SK-N-SH (cell line): ENCODE results near the gene SMYD2. TPM values are rescaled to one million over a fixed set of nuclear protein-coding genes. Genes with fewer than 3 reads are reported as not detected.
A peak's percentile ranks its signal among the peaks of the same experiment; 100 is the strongest.

ENCODE experiments used
- CTCF ChIA-PET: fragments of 300-600, 350-600 bp; formaldehyde crosslinking; extraction: SDS; loops from one replicate; lab custom pipeline; 2021; lab: Yijun Ruan, JAX
- POLR2A ChIA-PET: fragments of 350-600 bp; sonication (Branson Sonifier 250); formaldehyde crosslinking; extraction: SDS; loops from one replicate; lab custom pipeline; 2020; ENCODE audit warnings: antibody characterized with exemption, inconsistent platforms; lab: Yijun Ruan, JAX
- DNase-seq: peaks from one replicate; pipeline ENCODE4 v3.0.0; 2012
- H2AFZ ChIP-seq: fragments of 200-600 bp; sonication (generic); 2 replicates; pipeline ENCODE4 v1.8.1; 2016; ENCODE audit warnings: antibody characterized with exemption, mild to moderate bottlenecking, low read depth
- H3F3A ChIP-seq: fragments of 200-600 bp; sonication (generic); replicated peaks from 2 replicates; pipeline ENCODE3; 2016; ENCODE audit warnings: antibody characterized with exemption, mild to moderate bottlenecking; ENCODE audit not compliant: insufficient read depth
- H3K27ac ChIP-seq, 2 experiments: fragments of 200-500 bp in 1 of 2; fragments of 200-600 bp in 1 of 2; sonication (Bioruptor generic) in 1 of 2; sonication (generic), shearing (Covaris generic) in 1 of 2; 2 replicates each; pipeline versions ENCODE4 v1.5.1 to v1.6.1; 2014 to 2016; ENCODE audit warnings: low read depth in 2 of 2, inconsistent platforms in 1 of 2, low read length in 1 of 2, mild to moderate bottlenecking in 1 of 2, mixed read lengths in 1 of 2
- H3K27me3 ChIP-seq: fragments of 200-600 bp; sonication (generic), shearing (Covaris generic); 2 replicates; pipeline ENCODE4 v1.6.1; 2016; ENCODE audit warnings: mixed run types; ENCODE audit not compliant: insufficient read depth
- H3K36me3 ChIP-seq, 2 experiments: fragments of 200-500 bp in 1 of 2; fragments of 200-600 bp in 1 of 2; sonication (Bioruptor generic) in 1 of 2; sonication (generic) in 1 of 2; replicated peaks in 1 of 2; 2 replicates each; pipeline versions ENCODE3 to v1.5.1; 2014 to 2016; ENCODE audit warnings: low read length in 1 of 2, mild to moderate bottlenecking in 1 of 2; ENCODE audit not compliant: insufficient read depth in 2 of 2, control insufficient read depth in 1 of 2
- H3K4me1 ChIP-seq, 2 experiments: fragments of 200-500 bp in 1 of 2; fragments of 200-600 bp in 1 of 2; sonication (Bioruptor generic) in 1 of 2; sonication (generic), shearing (Covaris generic) in 1 of 2; 2 replicates each; pipeline versions ENCODE4 v1.5.1 to v1.6.1; 2014 to 2016; ENCODE audit warnings: low read depth in 1 of 2, low read length in 1 of 2, mixed run types in 1 of 2; ENCODE audit not compliant: insufficient read depth in 2 of 2, control insufficient read depth in 1 of 2
- H3K4me2 ChIP-seq: fragments of 200-600 bp; sonication (generic), shearing (Covaris generic); 2 replicates; pipeline ENCODE4 v1.6.1; 2017; ENCODE audit warnings: mixed run types
- H3K4me3 ChIP-seq, 2 experiments: fragments of 200-500 bp in 1 of 2; fragments of 200-600 bp in 1 of 2; sonication (Bioruptor generic) in 1 of 2; sonication (generic), shearing (Covaris generic) in 1 of 2; 2 replicates each; pipeline versions ENCODE4 v1.5.1 to v1.8.1; 2014 to 2016; ENCODE audit warnings: low read depth in 2 of 2, inconsistent platforms in 1 of 2, low read length in 1 of 2, mild to moderate bottlenecking in 1 of 2, mixed read lengths in 1 of 2, moderate library complexity in 1 of 2
- H3K79me2 ChIP-seq: fragments of 200-600 bp; sonication (generic); 2 replicates; pipeline ENCODE4 v1.8.1; 2017; ENCODE audit warnings: mild to moderate bottlenecking; ENCODE audit not compliant: insufficient read depth
- H3K9ac ChIP-seq: fragments of 200-600 bp; sonication (generic); 2 replicates; pipeline ENCODE4 v1.6.1; 2017; ENCODE audit warnings: mixed run types
- H3K9me2 ChIP-seq: fragments of 200-600 bp; sonication (generic); 2 replicates; pipeline ENCODE4 v1.6.1; 2017; ENCODE audit warnings: mixed run types
- H3K9me3 ChIP-seq: fragments of 200-600 bp; sonication (generic); 2 replicates; pipeline ENCODE4 v1.6.1; 2017; ENCODE audit warnings: mixed run types, mild to moderate bottlenecking, moderate library complexity
- H4K20me1 ChIP-seq: fragments of 200-600 bp; sonication (generic); 2 replicates; pipeline ENCODE4 v1.6.1; 2017; ENCODE audit warnings: mild to moderate bottlenecking, mixed run types; ENCODE audit not compliant: insufficient read depth
- ELF1 ChIP-seq: IDR thresholded peaks from 2 replicates; pipeline ENCODE4 v1.4.0; 2012
- EZH2phosphoT487 ChIP-seq: fragments of 200-600 bp; sonication (generic); IDR thresholded peaks from 2 replicates; pipeline ENCODE4 v1.6.1; 2017; ENCODE audit warnings: low read depth, mixed run types, mild to moderate bottlenecking, antibody characterized with exemption, moderate library complexity, borderline replicate concordance
- FOSL2 ChIP-seq: IDR thresholded peaks from 2 replicates; pipeline ENCODE4 v1.4.0; 2012; ENCODE audit warnings: low read depth, mild to moderate bottlenecking, moderate library complexity, borderline replicate concordance
- FOXJ3 ChIP-seq: sonication (generic); formaldehyde crosslinking; IDR thresholded peaks from 2 replicates; pipeline ENCODE4 v1.5.1; 2020; ENCODE audit warnings: mild to moderate bottlenecking, missing genetic modification reagents
- FOXM1 ChIP-seq: IDR thresholded peaks from 2 replicates; pipeline ENCODE4 v1.4.0; 2012; ENCODE audit warnings: low read depth, mild to moderate bottlenecking
- GABPA ChIP-seq: IDR thresholded peaks from 2 replicates; pipeline ENCODE4 v1.4.0; 2012; ENCODE audit warnings: low read depth, mild to moderate bottlenecking
- GATA2 ChIP-seq: sonication (generic); formaldehyde crosslinking; IDR thresholded peaks from 2 replicates; pipeline ENCODE4 v1.5.0; 2020; ENCODE audit warnings: mild to moderate bottlenecking, missing genetic modification reagents
- MEF2A ChIP-seq: IDR thresholded peaks from 2 replicates; pipeline ENCODE4 v1.4.0; 2012; ENCODE audit warnings: low read depth, borderline replicate concordance
- NFIC ChIP-seq: IDR thresholded peaks from 2 replicates; pipeline ENCODE4 v1.4.0; 2012; ENCODE audit warnings: borderline replicate concordance
- NRF1 ChIP-seq: IDR thresholded peaks from 2 replicates; pipeline ENCODE4 v1.6.1; 2012; ENCODE audit warnings: low read depth, mild to moderate bottlenecking, low read length
- RAD21 ChIP-seq: IDR thresholded peaks from 2 replicates; pipeline ENCODE4 v1.6.1; 2012; ENCODE audit warnings: mild to moderate bottlenecking, low read length
- RCOR1 ChIP-seq: fragments of 150-350 bp; IDR thresholded peaks from 2 replicates; pipeline ENCODE4 v1.6.1; 2017; ENCODE audit warnings: antibody characterized with exemption, low read length
- RFX5 ChIP-seq: IDR thresholded peaks from 2 replicates; pipeline ENCODE4 v1.6.1; 2012; ENCODE audit warnings: mild to moderate bottlenecking, improper control_type of control experiment, low read length
- RXRA ChIP-seq: IDR thresholded peaks from 2 replicates; pipeline ENCODE4 v1.4.0; 2012; ENCODE audit warnings: low read depth, mild to moderate bottlenecking, borderline replicate concordance
- TCF12 ChIP-seq: IDR thresholded peaks from 2 replicates; pipeline ENCODE4 v1.4.0; 2012
- YY1 ChIP-seq: IDR thresholded peaks from 2 replicates; pipeline ENCODE4 v1.4.0; 2012; ENCODE audit warnings: low read depth, mild to moderate bottlenecking
- WGBS: methylation state at CpG from one replicate; pipeline ENCODE4 v1.1.6; 2017; ENCODE audit warnings: low lambda C conversion rate; 5-methylcytosine and 5-hydroxymethylcytosine counted together
- polyA plus RNA-seq, 3 experiments: library from polyadenylated mRNA; depleted of rRNA; stranded (reverse); fragments of >200 nt; gene quantifications; 2 replicates each; pipeline ENCODE4 v1.2.3, GENCODE V29; 2012
- TF ChIP-seq, protein P1 (sequence below): IDR thresholded peaks from 2 replicates; pipeline ENCODE4 v1.4.0; 2012; ENCODE audit warnings: low read depth, borderline replicate concordance

SMYD2 gene
- polyA plus RNA-seq, 1 of the 3 experiments (the other 2 are of a cell fraction) = 23.1 TPM

DNA sequence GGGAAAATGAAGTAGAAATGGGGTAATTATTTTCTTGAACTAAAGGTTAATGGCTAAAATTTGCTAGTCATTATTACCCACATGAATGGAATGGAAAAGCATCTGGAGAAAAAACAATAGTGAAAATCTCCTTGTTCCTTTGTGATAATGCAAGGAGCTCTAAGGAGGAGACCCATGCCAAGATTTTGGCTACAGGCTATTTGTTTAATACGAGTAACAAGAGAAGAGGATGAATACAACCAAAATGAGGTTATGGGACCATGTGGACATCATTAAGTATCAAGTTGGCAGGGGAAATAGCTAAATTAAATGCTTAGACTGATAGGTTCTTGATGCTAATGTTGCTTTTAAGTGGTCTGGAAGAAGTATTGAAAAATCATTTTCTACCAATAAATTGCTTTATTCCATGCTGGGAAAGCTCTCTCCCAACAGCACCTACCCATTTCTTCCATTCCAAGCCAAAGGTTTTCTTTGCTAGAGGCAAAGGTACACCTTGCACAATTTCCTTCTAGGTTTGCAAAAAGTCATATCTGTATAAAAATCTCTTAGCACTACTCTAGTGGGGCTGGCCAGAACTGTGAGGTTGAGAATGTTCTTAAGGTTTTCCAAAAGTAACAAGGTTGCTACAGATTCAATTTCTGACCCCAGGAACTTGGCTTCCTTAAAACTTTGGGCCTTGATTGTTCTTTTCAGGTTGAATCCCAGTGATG, 100.2 kb downstream of the SMYD2 start:
- Histone ChIP-seq H3K27ac (0 out of 4 replicates have a peak overlapping the region, but pooled peaks of 1 of the 2 experiments have one; percentile 5), H3K4me1 (peaks cover 0 to 5% of the 10 kb centered on the region in 2 experiments; a peak in 2 of 4 replicates), H3K27me3 (no peaks in the 10 kb centered on the region), H3K79me2 (peaks cover 65% of the 10 kb centered on the region), H4K20me1 (peaks cover 6% of the 10 kb centered on the region; the same call in 1 of the 2 replicates), H3K9ac (no peak overlapping the region), H3K4me2 (no peak overlapping the region)
- POLR2A ChIA-PET = no interaction called here
- CTCF ChIA-PET = interaction anchor here (1.5 kb wide), 1 partner anchor 204 kb away, joined by 4 read pairs; no protein-coding TSS in a partner anchor
- no peak for TF ChIP-seq GABPA
- no peak for TF ChIP-seq MEF2A
- no peak for TF ChIP-seq EZH2phosphoT487
- no peak for TF ChIP-seq RAD21
- TF ChIP-seq FOSL2 = no peak
- no peak for TF ChIP-seq NFIC
- TF ChIP-seq GATA2 (CRISPR knock-in tag) = no peak
- no peak for TF ChIP-seq RFX5
- no peak for TF ChIP-seq ELF1
- TF ChIP-seq RCOR1 = no peak
- TF ChIP-seq, all 33 proteins: peak for 0
- Histone ChIP-seq H3K36me3 (peaks cover 55 to 75% of the 10 kb centered on the region in 2 experiments), H2AFZ (no peak overlapping the region), H3F3A (peaks cover 9% of the 10 kb centered on the region), H3K9me3 (no peaks in the 10 kb centered on the region), H3K9me2 (no peaks in the 10 kb centered on the region), H3K4me3 (no peak overlapping the region)
- DNase-seq = no peak
- WGBS = 69% methylated on average over 1 of the region's 1 CpG

DNA sequence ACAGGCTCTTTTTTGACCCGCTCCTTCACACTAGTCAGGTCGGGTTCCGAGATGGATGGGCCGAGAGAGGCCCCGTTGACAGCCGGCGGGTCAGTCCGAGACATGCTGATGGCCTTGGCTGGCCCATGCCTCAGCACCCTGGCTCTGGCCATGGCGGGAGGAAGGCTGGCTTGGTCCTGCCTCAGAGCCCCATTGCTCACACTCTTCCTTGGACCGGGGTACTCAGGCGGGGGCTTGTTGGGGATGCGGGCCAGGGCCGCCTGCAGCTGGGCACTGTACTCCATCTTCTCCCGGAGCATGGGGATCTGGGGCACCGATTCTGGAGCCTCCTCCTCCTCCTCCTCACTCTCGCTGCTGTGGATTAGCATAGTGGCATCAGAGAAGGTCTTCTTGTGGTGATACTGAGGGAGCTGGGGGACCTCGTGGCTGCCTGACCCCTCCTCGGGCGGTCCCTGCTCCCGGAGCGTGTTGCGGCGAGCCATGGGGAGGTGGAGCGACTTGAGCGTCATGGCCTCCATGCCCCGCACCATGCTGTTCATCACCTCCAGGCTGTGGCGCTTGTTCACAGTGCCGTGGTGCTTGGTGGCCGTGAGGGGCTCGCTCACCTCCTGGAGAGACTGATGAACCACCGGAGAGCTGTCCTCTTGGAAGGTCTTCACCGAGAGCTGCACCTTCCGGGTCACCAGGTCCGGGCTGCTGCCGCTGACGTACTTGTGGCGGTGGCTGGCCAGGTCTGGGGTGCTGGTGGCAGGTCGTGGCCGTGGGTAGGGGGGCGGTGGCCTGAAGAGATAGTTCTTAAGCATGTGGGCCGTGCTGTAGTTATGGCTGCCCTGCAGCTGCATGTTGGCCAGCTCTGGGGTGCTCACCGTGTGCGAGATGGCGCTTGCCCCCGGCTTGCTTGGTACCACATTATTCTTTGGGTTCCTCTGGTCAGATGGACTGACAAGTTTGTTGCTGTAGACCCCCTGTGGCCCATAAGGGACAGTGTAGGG, 102.7 kb downstream of the SMYD2 start:
- H3K27me3 ChIP-seq = no peaks in the 10 kb centered on the region
- CTCF ChIA-PET = no interaction called here
- POLR2A ChIA-PET = no interaction called here
- peaks cover 47 to 84% of the 10 kb centered on the region in 2 experiments for H3K36me3 ChIP-seq
- 86% methylated on average over 15 of the region's 45 CpGs for WGBS
- TF ChIP-seq TCF12 (no peak), EZH2phosphoT487 (no peak), MEF2A (no peak), FOSL2 (no peak), YY1 (no peak), FOXM1 (no peak), FOXJ3 (CRISPR knock-in tag) (no peak), RAD21 (no peak), GATA2 (CRISPR knock-in tag) (no peak), NRF1 (no peak), RXRA (no peak)
- TF ChIP-seq, protein P1, sequence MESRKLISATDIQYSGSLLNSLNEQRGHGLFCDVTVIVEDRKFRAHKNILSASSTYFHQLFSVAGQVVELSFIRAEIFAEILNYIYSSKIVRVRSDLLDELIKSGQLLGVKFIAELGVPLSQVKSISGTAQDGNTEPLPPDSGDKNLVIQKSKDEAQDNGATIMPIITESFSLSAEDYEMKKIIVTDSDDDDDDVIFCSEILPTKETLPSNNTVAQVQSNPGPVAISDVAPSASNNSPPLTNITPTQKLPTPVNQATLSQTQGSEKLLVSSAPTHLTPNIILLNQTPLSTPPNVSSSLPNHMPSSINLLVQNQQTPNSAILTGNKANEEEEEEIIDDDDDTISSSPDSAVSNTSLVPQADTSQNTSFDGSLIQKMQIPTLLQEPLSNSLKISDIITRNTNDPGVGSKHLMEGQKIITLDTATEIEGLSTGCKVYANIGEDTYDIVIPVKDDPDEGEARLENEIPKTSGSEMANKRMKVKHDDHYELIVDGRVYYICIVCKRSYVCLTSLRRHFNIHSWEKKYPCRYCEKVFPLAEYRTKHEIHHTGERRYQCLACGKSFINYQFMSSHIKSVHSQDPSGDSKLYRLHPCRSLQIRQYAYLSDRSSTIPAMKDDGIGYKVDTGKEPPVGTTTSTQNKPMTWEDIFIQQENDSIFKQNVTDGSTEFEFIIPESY = no peak
- no peak for DNase-seq
- H2AFZ ChIP-seq = no peak overlapping the region
- H3K4me1 ChIP-seq = no peaks in the 10 kb centered on the region; a peak in 1 of 4 replicates
- H3K4me2 ChIP-seq = no peak overlapping the region
- no peaks in the 10 kb centered on the region for H4K20me1 ChIP-seq
- no peak overlapping the region for H3K4me3 ChIP-seq
- H3K9me2 ChIP-seq = no peaks in the 10 kb centered on the region
- H3K79me2 ChIP-seq = peaks cover 55% of the 10 kb centered on the region
- H3K9ac ChIP-seq = no peak overlapping the region
- H3F3A ChIP-seq = peaks cover 8% of the 10 kb centered on the region
- no peak overlapping the region for H3K27ac ChIP-seq
- H3K9me3 ChIP-seq = no peaks in the 10 kb centered on the region
